Myocyte (in vitro differentiated cells): ENCODE results near the gene CHMP2A. TPM values are rescaled to one million over a fixed set of nuclear protein-coding genes. Genes with fewer than 3 reads are reported as not detected.
A peak's percentile ranks its signal among the peaks of the same experiment; 100 is the strongest.
"Not testable (repeated sequence)": the region's sequence is repeated elsewhere in the genome, so short reads cannot be mapped to it uniquely, and the experiment has no call there.

Experiments
- DNase-seq: peaks from one replicate; pipeline ENCODE4 v3.0.0-alpha.2; 2012; ENCODE audit warnings: low read depth
- microRNA-seq: library from miRNA; unstranded; fragments of <30 nt; microRNA quantifications from one replicate; pipeline ENCODE4, GENCODE V29; 2016
- total RNA-seq: library from RNA; depleted of rRNA; stranded (reverse); fragments of >200 nt; gene quantifications from 2 replicates; pipeline ENCODE4 v1.2.3, GENCODE V29; 2014

The CHMP2A gene
- total RNA-seq, 1 donor from 2014 or later = 132 TPM

DNA sequence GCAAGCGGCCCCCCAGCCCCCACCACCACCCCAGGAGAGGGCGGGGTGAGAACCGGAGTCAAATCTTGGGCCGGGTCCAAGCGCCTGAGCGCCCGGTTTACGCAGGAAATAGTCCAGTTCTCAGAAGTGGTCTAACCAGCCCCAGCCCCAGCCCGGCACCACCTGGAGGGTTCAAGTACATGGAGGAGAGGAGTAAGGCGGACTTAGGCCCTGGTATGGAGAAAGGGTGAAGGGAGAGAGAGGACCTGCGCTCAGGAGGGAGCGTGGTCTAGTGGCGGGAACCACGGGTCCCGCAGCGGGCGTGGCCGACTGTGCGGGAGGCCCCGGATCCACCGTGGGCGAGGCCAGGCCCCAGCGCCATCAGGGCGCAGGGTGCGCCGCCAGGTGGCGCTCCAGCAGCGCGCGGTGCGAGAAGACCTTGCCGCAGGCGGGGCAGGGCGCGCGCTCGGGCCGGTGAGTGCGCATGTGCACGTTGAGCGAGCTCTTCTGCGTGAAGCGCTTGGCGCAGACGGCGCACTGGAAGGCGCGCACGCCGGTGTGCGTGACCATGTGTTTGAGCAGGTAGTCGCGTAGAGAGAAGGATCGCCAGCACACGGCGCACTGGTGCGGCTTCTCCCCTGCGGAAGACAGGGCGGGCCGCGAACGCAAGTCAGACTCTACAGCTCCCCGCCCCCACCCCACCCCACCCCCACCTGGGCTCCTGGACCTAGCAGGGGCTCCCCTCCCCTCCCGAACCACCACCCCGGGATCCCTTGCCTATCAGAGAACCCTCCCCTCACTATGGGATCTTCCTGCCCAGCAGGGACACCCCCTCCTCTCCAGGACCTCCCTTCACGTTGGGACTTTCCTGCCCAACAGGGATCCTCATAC, 41.0 kb downstream of the CHMP2A start:
- DNase-seq = peak; percentile 56

DNA sequence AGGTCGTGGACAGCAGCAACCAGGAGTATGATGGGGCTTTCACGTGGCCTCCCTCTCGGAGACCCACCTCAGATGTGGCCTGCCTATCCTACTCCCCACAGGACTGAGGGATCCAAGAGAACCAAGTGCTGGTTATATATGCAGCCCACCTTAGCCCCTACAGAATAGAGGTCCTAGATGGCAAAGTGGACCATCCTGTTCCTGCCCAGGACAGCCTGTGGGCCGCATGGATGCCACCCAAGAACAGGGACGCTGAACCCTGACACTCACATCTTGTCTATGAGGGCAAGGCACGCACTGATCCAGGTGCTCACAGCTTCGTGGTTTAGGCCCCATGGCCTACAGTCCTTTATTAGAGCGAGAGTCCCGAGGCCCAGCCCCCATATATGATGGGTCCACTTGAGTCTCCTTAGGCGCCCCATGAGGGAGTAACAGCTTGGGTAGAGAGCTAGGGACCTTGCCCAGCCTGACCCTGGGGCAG, 41.7 kb downstream of the CHMP2A start:
- DNase-seq = no peak

DNA sequence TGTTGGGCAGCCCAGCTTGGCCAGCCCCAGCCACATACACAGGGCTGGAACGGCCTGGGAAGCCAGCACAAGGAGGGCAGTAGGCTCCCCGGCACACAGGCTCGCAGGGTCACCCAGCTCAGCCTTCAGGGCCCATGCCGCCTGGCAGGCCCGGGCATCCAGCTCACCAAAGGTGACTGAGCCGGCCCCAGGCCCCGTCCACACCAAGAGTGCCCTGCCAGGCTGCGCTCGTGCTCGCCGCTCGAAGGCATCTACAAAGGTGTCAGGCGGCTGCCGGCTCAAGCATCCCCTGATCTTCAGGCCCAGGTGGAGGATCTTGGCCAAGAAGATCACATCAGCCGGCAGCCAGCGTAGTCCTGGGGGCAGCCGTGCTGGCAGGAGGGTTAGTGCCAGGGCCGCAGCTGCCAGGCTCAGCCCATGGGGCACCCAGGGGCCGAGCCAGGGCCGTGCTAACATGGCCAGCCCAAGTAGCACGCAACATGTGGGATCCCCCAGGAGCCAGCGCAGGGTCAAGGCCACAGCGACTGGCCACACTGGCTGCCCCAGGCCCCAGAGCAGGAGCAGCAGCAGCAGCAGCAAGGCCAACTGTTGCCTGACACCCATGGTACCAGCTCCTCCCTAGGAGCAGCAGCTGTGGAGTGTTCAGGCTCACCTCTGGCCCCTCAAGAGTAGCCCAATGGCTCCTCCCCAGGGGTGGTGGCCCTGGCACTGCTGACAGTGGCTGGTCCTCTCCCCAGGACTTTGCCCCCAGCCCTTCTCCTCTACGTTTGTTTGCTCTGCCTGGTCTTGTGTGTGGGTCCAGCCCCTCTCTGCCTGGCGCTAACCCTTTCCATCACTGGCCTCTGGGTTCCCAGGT, 43.3 kb downstream of the CHMP2A start, which contains the start of gene SLC27A5:
TSS of gene SLC27A5 (minus strand) at position 640 of the 856 bp plus-strand sequence. CDS start at position 603, 37 bp downstream.
- DNase-seq = no peak

DNA sequence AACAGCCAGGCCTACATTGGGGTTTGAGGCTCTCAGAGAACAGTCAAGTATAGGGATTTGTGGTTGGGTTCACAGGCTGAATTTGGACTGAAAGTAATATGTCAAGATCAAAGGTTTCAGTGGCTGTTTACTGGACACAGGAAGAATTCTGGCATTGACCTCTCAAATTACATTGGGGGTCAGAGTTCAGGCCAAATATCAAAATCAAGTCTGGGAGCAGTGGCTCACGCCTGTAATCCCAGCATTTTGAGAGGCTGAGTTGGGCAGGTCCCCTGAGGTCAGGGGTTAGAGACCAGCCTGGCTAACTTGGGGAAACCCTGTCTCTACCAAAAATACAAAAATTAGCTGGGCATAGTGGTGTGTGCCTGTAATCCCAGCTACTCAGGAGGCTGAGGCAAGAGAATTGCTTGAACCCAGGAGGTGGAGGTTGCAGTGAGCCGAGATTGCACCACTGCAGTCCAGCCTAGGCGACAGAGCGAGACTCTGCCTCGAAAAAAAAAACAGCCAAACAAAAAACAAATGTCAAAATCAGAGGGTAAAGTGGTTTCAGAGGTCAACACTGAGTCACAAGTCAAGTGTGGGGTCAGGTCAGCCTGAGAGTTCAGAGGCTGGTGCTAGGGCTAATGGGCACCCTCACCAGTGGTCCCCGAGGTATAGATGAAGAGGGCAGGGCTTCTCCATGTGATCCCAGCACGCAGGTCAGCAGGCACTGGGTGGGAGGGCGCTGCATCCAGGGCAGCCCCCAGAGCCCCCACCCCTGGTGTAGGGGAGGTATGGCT, 44.6 kb downstream of the CHMP2A start:
- no peak for DNase-seq

DNA sequence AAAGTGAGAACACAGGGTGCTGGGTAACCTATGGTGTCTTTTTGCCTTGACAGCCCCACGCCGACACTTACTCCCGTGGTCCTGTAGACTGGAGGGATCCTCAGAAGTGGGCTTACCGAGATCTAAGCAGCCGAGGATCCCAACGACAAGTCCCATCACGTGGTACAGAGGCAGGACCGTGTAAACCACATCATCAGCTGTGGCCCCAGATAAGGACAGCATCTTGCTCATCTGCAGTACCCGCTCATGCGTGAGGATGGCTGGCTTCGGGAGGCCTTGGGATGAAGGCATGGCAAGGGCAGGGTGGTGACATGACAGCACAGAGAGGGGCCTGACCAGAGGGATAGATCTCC, 45.2 kb downstream of the CHMP2A start:
- no peak for DNase-seq

DNA sequence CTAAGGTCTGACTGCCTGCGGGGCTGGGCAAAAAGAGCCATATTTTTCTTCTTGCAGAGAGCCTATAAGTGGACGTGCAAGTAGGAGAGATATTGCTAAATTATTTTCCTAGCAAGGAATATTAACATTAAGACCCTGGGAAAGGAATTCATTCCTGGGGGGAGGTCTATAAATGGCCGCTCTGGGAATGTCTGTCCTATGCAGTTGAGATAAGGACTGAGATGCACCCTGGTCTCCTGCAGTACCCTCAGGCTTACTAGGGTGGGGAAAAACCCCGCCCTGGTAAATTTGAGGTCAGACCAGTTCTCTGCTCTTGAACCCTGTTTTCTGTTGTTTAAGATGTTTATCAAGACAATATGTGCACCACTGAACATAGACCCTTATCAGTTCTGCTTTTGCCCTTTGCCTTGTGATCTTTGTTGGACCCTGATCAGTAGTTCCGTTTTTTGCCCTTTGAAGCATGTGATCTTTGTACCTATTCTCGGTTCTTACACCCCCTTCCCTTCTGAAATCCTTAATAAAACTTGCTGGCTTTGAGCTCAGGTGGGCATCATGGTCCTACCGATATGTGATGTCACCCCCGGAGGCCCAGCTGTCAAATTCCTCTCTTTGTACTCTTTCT, 47.2 kb downstream of the CHMP2A start:
- not testable (repeated sequence) for DNase-seq

Small RNA genes lying within 50 kb of the gene (microRNA-seq; reads per million reads assigned to microRNA genes)
- not detected for gene MIR6807

Other genes with a start within 250 kb of the CHMP2A start
- gene ERVK3-1, start 249.7 kb downstream of the CHMP2A start, total RNA-seq = 33.9 and 54.9 TPM in 2 replicates
- 2.8 and 3.5 TPM in 2 replicates for gene ZSCAN22, start 228.1 kb downstream of the CHMP2A start, total RNA-seq
- 31.5 and 49.6 TPM in 2 replicates for gene A1BG, start 201.6 kb downstream of the CHMP2A start, total RNA-seq
- 1.5 and 1.7 TPM in 2 replicates for gene ZNF497, start 192.4 kb downstream of the CHMP2A start, total RNA-seq
- gene ZNF837, start 174.1 kb downstream of the CHMP2A start, total RNA-seq = 5.5 and 5.8 TPM in 2 replicates
- 1,152 and 1,471 TPM in 2 replicates for gene RPS5, start 167.8 kb downstream of the CHMP2A start, total RNA-seq
- gene RNF225, start 159.4 kb downstream of the CHMP2A start, total RNA-seq = not detected in 2 replicates
- gene ZNF584, start 146.5 kb downstream of the CHMP2A start, total RNA-seq = 12.7 and 19.4 TPM in 2 replicates
- gene ZNF132, start 115.0 kb downstream of the CHMP2A start, total RNA-seq = 6.1 and 6.9 TPM in 2 replicates
- gene ZNF324B, start 103.5 kb downstream of the CHMP2A start, total RNA-seq = 6.8 and 8.3 TPM in 2 replicates
- 15.0 and 15.3 TPM in 2 replicates for gene ZNF324, start 88.0 kb downstream of the CHMP2A start, total RNA-seq
- 12.6 and 14.1 TPM in 2 replicates for gene ZNF446, start 78.8 kb downstream of the CHMP2A start, total RNA-seq
- gene SLC27A5, start 43.1 kb downstream of the CHMP2A start, total RNA-seq = 2.9 and 4.5 TPM in 2 replicates
- gene ZBTB45, start 35.3 kb downstream of the CHMP2A start, total RNA-seq = 7.2 and 10.9 TPM in 2 replicates
- 238 and 268 TPM in 2 replicates for gene TRIM28, start 11.0 kb downstream of the CHMP2A start, total RNA-seq
- 76.1 and 92.4 TPM in 2 replicates for gene UBE2M, start 3.5 kb upstream of the CHMP2A start, total RNA-seq
- gene MZF1, start 18.2 kb upstream of the CHMP2A start, total RNA-seq = 20.4 and 22.3 TPM in 2 replicates